ENCODE results near the gene EXD1. TPM values are rescaled to one million over a fixed set of nuclear protein-coding genes. Genes with fewer than 3 reads are reported as not detected.

Gene EXD1
- total RNA-seq, 2 donors from 2014 or later: 0.26 TPM; not detected in 1

DNA sequence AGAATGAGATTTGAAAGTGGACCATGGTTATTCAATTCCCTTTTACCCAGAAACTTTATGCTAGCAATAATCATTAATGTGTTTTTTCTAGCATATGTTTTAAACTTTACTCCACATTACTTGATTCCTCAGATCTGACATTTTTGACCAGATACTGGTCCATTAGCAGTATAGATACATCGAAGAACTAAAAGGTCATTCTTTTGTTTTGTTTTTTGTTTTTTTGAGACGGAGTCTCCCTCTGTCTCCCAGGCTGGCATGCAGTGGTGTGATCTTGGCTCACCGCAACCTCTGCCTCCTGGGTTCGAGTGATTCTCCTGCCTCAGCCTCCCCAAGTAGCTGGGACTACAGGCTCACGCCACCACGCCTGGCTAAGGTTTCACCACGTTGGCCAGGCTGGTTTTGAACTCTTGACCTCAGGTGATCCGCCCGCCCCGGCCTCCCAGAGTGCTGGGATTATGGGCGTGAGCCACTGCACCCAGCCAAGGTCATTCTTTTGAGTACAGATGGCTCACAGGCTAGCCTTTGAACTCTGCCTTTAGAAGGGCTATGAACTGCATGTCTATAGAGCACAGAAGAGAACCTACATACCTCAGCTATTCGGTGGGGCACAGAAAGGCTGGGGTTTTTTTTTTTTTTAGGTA, 29.1 kb upstream of the EXD1 start:
- no peaks in the 10 kb centered on the region for H3K27me3 ChIP-seq (ENCODE audit: control insufficient read depth, insufficient read depth, low read length, poor library complexity, severe bottlenecking)
- no peak for DNase-seq
- 88% methylated on average over 10 to 12 of the region's 12 CpGs for WGBS, 2 experiments (ENCODE audit: insufficient coverage in 1 of 2, insufficient read length in 1 of 2)
- Mint-ChIP-seq H3K9me3 (no peaks in the 10 kb centered on the region), H3K4me3 (no peak overlapping the region), H3K36me3 (ENCODE audit: low read depth) (peaks cover 22% of the 10 kb centered on the region), H3K27me3 (ENCODE audit: insufficient read depth) (no peaks in the 10 kb centered on the region), H3K27ac (no peak overlapping the region), H3K4me1 (peaks cover 29% of the 10 kb centered on the region)
- no peak overlapping the region for H3K27ac ChIP-seq (ENCODE audit: low read depth, low read length)
- H3K9ac ChIP-seq (ENCODE audit: extremely low read depth, low read length, poor library complexity, severe bottlenecking): no peak overlapping the region
- H3K4me1 ChIP-seq (ENCODE audit: control insufficient read depth, insufficient read depth, low read length): peaks cover 13% of the 10 kb centered on the region
- peaks cover 22% of the 10 kb centered on the region for H3K36me3 ChIP-seq (ENCODE audit: control insufficient read depth, insufficient read depth, low read length)
- no peaks in the 10 kb centered on the region for H3K9me3 ChIP-seq (ENCODE audit: control insufficient read depth, low read length)
- TF ChIP-seq, protein P1, sequence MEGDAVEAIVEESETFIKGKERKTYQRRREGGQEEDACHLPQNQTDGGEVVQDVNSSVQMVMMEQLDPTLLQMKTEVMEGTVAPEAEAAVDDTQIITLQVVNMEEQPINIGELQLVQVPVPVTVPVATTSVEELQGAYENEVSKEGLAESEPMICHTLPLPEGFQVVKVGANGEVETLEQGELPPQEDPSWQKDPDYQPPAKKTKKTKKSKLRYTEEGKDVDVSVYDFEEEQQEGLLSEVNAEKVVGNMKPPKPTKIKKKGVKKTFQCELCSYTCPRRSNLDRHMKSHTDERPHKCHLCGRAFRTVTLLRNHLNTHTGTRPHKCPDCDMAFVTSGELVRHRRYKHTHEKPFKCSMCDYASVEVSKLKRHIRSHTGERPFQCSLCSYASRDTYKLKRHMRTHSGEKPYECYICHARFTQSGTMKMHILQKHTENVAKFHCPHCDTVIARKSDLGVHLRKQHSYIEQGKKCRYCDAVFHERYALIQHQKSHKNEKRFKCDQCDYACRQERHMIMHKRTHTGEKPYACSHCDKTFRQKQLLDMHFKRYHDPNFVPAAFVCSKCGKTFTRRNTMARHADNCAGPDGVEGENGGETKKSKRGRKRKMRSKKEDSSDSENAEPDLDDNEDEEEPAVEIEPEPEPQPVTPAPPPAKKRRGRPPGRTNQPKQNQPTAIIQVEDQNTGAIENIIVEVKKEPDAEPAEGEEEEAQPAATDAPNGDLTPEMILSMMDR (conservative IDR thresholded peaks at IDR 0.05): no peak
- no peak overlapping the region for H3K4me3 ChIP-seq (ENCODE audit: low read length)

DNA sequence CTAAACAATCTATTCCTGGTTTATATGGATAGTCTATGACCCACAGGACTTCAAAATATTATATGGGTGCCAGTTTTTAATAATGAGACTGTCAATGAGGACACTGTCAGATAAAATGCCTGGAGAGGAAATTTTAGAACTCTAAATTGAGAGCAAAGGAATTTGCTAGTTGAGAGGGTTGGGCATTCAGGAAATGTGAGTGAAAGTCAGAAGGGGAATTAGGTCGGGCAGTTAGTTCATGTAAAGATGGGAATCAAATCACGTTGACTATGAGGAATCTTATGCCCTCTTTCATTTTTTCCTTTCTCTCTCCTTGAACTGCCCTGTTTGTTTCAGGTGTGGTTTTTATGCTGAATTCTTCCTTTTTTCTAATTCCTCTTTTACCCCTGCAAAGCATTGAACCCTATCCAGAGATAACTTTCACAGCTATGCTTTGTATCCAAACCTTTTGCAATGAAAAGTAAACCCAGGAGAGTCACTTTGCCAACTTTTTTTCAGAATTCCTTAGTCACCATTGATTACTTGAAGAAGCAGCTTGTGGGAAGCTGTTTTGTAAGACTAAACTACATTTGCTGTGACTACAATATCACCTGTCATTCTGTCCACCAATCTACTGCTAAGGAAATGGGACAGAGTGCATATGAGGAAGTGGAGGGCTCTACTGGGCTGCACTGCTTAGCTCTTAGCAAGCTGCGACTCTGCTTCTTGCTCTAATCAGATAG, 28.4 kb upstream of the EXD1 start:
- H3K9ac ChIP-seq (ENCODE audit: extremely low read depth, low read length, poor library complexity, severe bottlenecking): no peak overlapping the region
- no peaks in the 10 kb centered on the region for H3K9me3 ChIP-seq (ENCODE audit: control insufficient read depth, low read length)
- Mint-ChIP-seq H3K4me3 (no peak overlapping the region), H3K27ac (peak overlapping the region; percentile 37), H3K36me3 (ENCODE audit: low read depth) (peaks cover 26% of the 10 kb centered on the region), H3K27me3 (ENCODE audit: insufficient read depth) (no peaks in the 10 kb centered on the region), H3K9me3 (no peaks in the 10 kb centered on the region), H3K4me1 (peaks cover 25% of the 10 kb centered on the region)
- H3K36me3 ChIP-seq (ENCODE audit: control insufficient read depth, insufficient read depth, low read length): peaks cover 27% of the 10 kb centered on the region
- DNase-seq: no peak
- no peak overlapping the region for H3K27ac ChIP-seq (ENCODE audit: low read depth, low read length)
- peaks cover 11% of the 10 kb centered on the region for H3K4me1 ChIP-seq (ENCODE audit: control insufficient read depth, insufficient read depth, low read length)
- no peak overlapping the region for H3K4me3 ChIP-seq (ENCODE audit: low read length)
- TF ChIP-seq, protein P1 (conservative IDR thresholded peaks at IDR 0.05): no peak
- WGBS, 2 experiments (ENCODE audit: insufficient coverage in 1 of 2, insufficient read length in 1 of 2): 95 to 100% methylated on average over 2 to 3 of the region's 3 CpGs
- no peaks in the 10 kb centered on the region for H3K27me3 ChIP-seq (ENCODE audit: control insufficient read depth, insufficient read depth, low read length, poor library complexity, severe bottlenecking)

DNA sequence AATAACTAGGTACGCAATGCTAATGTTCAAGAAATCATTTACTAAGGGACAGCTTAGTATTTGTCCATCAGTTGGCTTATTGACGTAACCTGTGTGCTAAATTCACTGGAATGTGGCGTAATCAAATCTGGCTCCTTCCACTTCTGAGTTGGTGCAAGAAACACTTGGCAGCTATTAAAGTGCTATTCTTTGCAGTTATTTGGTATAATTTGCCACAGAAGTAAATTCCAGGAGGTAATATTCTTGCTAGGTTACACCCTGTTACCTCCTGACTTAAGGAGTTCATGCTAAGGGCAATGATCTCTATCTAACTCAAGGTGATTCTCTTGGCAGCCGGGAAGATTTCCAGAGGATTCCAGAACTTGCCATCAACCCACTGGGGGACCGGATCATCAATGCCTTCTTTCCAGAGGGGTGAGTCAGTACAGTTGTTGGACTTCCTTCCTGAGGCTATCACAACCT, 26.1 kb upstream of the EXD1 start:
- 93 to 95% methylated on average over 4 to 5 of the region's 5 CpGs for WGBS, 2 experiments (ENCODE audit: insufficient coverage in 1 of 2, insufficient read length in 1 of 2)
- H3K9ac ChIP-seq (ENCODE audit: extremely low read depth, low read length, poor library complexity, severe bottlenecking): no peak overlapping the region
- no peak overlapping the region for H3K4me3 ChIP-seq (ENCODE audit: low read length)
- Mint-ChIP-seq H3K4me3 (no peak overlapping the region), H3K27me3 (ENCODE audit: insufficient read depth) (no peaks in the 10 kb centered on the region), H3K27ac (no peak overlapping the region), H3K9me3 (no peaks in the 10 kb centered on the region), H3K4me1 (peaks cover 19% of the 10 kb centered on the region), H3K36me3 (ENCODE audit: low read depth) (peaks cover 21% of the 10 kb centered on the region)
- TF ChIP-seq, protein P1 (conservative IDR thresholded peaks at IDR 0.05): no peak
- no peaks in the 10 kb centered on the region for H3K9me3 ChIP-seq (ENCODE audit: control insufficient read depth, low read length)
- peaks cover 11% of the 10 kb centered on the region for H3K4me1 ChIP-seq (ENCODE audit: control insufficient read depth, insufficient read depth, low read length)
- H3K27ac ChIP-seq (ENCODE audit: low read depth, low read length): no peak overlapping the region
- DNase-seq: no peak
- no peaks in the 10 kb centered on the region for H3K27me3 ChIP-seq (ENCODE audit: control insufficient read depth, insufficient read depth, low read length, poor library complexity, severe bottlenecking)
- peaks cover 22% of the 10 kb centered on the region for H3K36me3 ChIP-seq (ENCODE audit: control insufficient read depth, insufficient read depth, low read length)
